Measurements from ENCODE around the gene GCA. TPM values are rescaled to one million over a fixed set of nuclear protein-coding genes. Genes with fewer than 3 reads are reported as not detected.

The GCA gene
- total RNA-seq, 1 donor from 2014 or later: 52.9 TPM

Other genes starting within 250 kb of the GCA start
- gene GCG, start 191.9 kb upstream of the GCA start, total RNA-seq: not detected in 2 replicates
- gene FAP, start 100.7 kb upstream of the GCA start, total RNA-seq: 0.15 and 0.17 TPM in 2 replicates
- 16.1 and 18.6 TPM in 2 replicates for gene IFIH1, start 25.4 kb upstream of the GCA start, total RNA-seq

Measured in renal cortical epithelial cell (primary cell).